Esophagus squamous epithelium (tissue), 4 donors: ENCODE results near the gene GAD2.

Source experiments
- CTCF ChIP-seq, 6 experiments: fragments of 450-650 bp in 4 of 6; fragments of 200-600 bp in 2 of 6; sonication (generic) in 2 of 6; IDR thresholded peaks; one replicate each; pipeline ENCODE4 v1.5.1; 2016 to 2019; ENCODE audit warnings: antibody characterized with exemption in 6 of 6, mild to moderate bottlenecking in 4 of 6, moderate library complexity in 4 of 6
- POLR2A ChIP-seq, 4 donors: fragments of 450-650 bp; IDR thresholded peaks; one replicate each; pipeline ENCODE4 v1.6.1; 2017; ENCODE audit warnings: antibody characterized with exemption in 4 of 4, mild to moderate bottlenecking in 4 of 4, moderate library complexity in 3 of 4

- TF ChIP-seq CTCF (IDR thresholded peaks at IDR 0.05) (no peak), POLR2A (IDR thresholded peaks at IDR 0.05) (no peak)
Observed at GRCh38 chr10:26318672-26319071, 102.1 kb downstream of the GAD2 start.
